ENCODE measurements around the gene ZFYVE1.
"Not testable (repeated sequence)": the region's sequence is repeated elsewhere in the genome, so short reads cannot be mapped to it uniquely, and the experiment has no call there.

DNA sequence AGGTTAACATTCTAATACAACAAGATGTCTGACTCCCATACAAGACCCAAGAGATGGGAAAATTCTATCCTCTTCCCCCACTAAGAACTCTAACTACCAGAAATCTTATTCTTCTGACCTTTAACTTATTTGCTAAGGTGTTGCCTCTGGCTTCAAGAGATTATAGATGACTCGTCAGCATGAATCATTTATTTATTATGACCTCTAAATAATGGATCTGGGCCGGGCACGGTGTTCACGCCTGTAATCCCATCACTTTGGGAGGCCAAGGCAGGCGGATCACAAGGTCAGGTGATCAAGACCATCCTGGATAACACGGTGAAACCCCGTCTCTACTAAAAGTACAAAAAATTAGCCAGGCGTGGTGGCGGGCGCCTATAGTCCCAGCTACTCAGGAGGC, 10.9 kb downstream of the ZFYVE1 start:
- not testable (repeated sequence) for TF ChIP-seq EZH2 (IDR thresholded peaks at IDR 0.05; ENCODE audit: borderline replicate concordance, low read depth, low read length, severe bottlenecking); POLR2AphosphoS5 (IDR thresholded peaks at IDR 0.05; ENCODE audit: insufficient read depth, low read depth, low read length); POLR2A (IDR thresholded peaks at IDR 0.05; ENCODE audit: low read depth, low read length)
- TF ChIP-seq, protein P1, sequence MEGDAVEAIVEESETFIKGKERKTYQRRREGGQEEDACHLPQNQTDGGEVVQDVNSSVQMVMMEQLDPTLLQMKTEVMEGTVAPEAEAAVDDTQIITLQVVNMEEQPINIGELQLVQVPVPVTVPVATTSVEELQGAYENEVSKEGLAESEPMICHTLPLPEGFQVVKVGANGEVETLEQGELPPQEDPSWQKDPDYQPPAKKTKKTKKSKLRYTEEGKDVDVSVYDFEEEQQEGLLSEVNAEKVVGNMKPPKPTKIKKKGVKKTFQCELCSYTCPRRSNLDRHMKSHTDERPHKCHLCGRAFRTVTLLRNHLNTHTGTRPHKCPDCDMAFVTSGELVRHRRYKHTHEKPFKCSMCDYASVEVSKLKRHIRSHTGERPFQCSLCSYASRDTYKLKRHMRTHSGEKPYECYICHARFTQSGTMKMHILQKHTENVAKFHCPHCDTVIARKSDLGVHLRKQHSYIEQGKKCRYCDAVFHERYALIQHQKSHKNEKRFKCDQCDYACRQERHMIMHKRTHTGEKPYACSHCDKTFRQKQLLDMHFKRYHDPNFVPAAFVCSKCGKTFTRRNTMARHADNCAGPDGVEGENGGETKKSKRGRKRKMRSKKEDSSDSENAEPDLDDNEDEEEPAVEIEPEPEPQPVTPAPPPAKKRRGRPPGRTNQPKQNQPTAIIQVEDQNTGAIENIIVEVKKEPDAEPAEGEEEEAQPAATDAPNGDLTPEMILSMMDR (IDR thresholded peaks at IDR 0.05; ENCODE audit: extremely low read depth in 1 of 2, insufficient read depth in 1 of 2, low read depth in 1 of 2, low read length in 2 of 2), result not testable (repeated sequence)
